Thymus (tissue), 11 donors: ENCODE measurements around the gene PXMP2. TPM values are rescaled to one million over a fixed set of nuclear protein-coding genes. Genes with fewer than 3 reads are reported as not detected.

Source experiments
- DNase-seq, 9 donors: peaks; one replicate each; pipeline ENCODE4 v3.0.0-alpha.2; 2013; ENCODE audit warnings: low spot score in 9 of 9, low read depth in 6 of 9, missing footprints in 1 of 9
- H3K27ac ChIP-seq, 2 donors: one replicate each; pipeline ENCODE4 v1.5.1; 2013; ENCODE audit warnings: control low read depth in 1 of 2, low read depth in 1 of 2, low read length in 1 of 2, mild to moderate bottlenecking in 1 of 2, moderate library complexity in 1 of 2
- H3K27me3 ChIP-seq, 2 donors: one replicate each; pipeline ENCODE4 v1.5.1; 2013; ENCODE audit warnings: low read length in 1 of 2; ENCODE audit not compliant: control insufficient read depth in 2 of 2, insufficient read depth in 1 of 2
- H3K36me3 ChIP-seq, 2 donors: one replicate each; pipeline ENCODE4 v1.5.1; 2013; ENCODE audit warnings: low read length in 1 of 2, mild to moderate bottlenecking in 1 of 2, moderate library complexity in 1 of 2; ENCODE audit not compliant: control insufficient read depth in 2 of 2, insufficient read depth in 2 of 2
- H3K4me1 ChIP-seq, 2 donors: one replicate each; pipeline ENCODE4 v1.5.1; 2013; ENCODE audit warnings: low read length in 2 of 2; ENCODE audit not compliant: control insufficient read depth in 2 of 2, insufficient read depth in 2 of 2
- H3K4me3 ChIP-seq, 2 donors: one replicate each; pipeline ENCODE4 v1.5.1; 2013; ENCODE audit warnings: low read length in 2 of 2, control low read depth in 1 of 2, mild to moderate bottlenecking in 1 of 2
- H3K9me3 ChIP-seq, 2 donors: one replicate each; pipeline ENCODE4 v1.5.1; 2013; ENCODE audit warnings: low read length in 1 of 2, mild to moderate bottlenecking in 1 of 2; ENCODE audit not compliant: control insufficient read depth in 2 of 2, insufficient read depth in 1 of 2
- WGBS: extraction: QIAGEN DNeasy Blood & Tissue Kit; methylation state at CpG from one replicate; pipeline ENCODE4 v1.1.7; 2013; 5-methylcytosine and 5-hydroxymethylcytosine counted together
- polyA plus RNA-seq: library from polyadenylated mRNA; stranded (reverse); fragments of 200-250 nt; gene quantifications from one replicate; pipeline ENCODE4 v1.2.3, GENCODE V29; 2013
- total RNA-seq: library from RNA; stranded (reverse); fragments of 120-200 nt; gene quantifications from one replicate; pipeline ENCODE4 v1.2.4, GENCODE V29; 2013
- donor health status: healthy.

PXMP2 gene
- total and polyA plus RNA-seq, 2 donors: 6.3 to 50.1 TPM

- Histone ChIP-seq H3K27ac (no peak overlapping the region), H3K27me3 (no peaks in the 10 kb centered on the region), H3K4me1 (peaks cover 8 to 14% of the 10 kb centered on the region in 2 donors), H3K9me3 (peaks cover 0 to 4% of the 10 kb centered on the region in 2 donors), H3K36me3 (peaks cover 32 to 34% of the 10 kb centered on the region in 2 donors), H3K4me3 (no peak overlapping the region)
- 80% methylated on average over 2 of the region's 2 CpGs for WGBS
- no peak for DNase-seq
Measured at GRCh38 chr12:132713123-132713522, 25.7 kb downstream of the PXMP2 start.

- 91% methylated on average over 9 of the region's 9 CpGs for WGBS
- peaks cover 53 to 57% of the 10 kb centered on the region in 2 donors for H3K36me3 ChIP-seq
- DNase-seq: no peak
Measured at GRCh38 chr12:132715874-132716273, 28.5 kb downstream of the PXMP2 start.

GRCh38 chr12:132716356-132716755, 29.0 kb downstream of the PXMP2 start:
- DNase-seq: no peak
- Histone ChIP-seq H3K27me3 (no peaks in the 10 kb centered on the region), H3K4me1 (peaks cover 5% of the 10 kb centered on the region in 2 donors), H3K9me3 (no peaks in the 10 kb centered on the region), H3K4me3 (no peak overlapping the region), H3K36me3 (peaks cover 57 to 61% of the 10 kb centered on the region in 2 donors), H3K27ac (no peak overlapping the region)
- 90% methylated on average over 11 of the region's 11 CpGs for WGBS

More at GRCh38 chr12:132715874-132716273, 28.5 kb downstream of the PXMP2 start:
- no peak overlapping the region for H3K27ac ChIP-seq
- peaks cover 5 to 8% of the 10 kb centered on the region in 2 donors for H3K4me1 ChIP-seq
- H3K4me3 ChIP-seq: no peak overlapping the region
- no peaks in the 10 kb centered on the region for H3K9me3 ChIP-seq
- no peaks in the 10 kb centered on the region for H3K27me3 ChIP-seq

- WGBS: 95% methylated on average over 17 of the region's 17 CpGs
- H3K27ac ChIP-seq: no peak overlapping the region
- no peaks in the 10 kb centered on the region for H3K4me1 ChIP-seq
- no peak overlapping the region for H3K4me3 ChIP-seq
- no peak for DNase-seq
- H3K9me3 ChIP-seq: no peaks in the 10 kb centered on the region
- no peaks in the 10 kb centered on the region for H3K27me3 ChIP-seq
- peaks cover 63 to 64% of the 10 kb centered on the region in 2 donors for H3K36me3 ChIP-seq
Measured at GRCh38 chr12:132717011-132717410, 29.6 kb downstream of the PXMP2 start.

DNA sequence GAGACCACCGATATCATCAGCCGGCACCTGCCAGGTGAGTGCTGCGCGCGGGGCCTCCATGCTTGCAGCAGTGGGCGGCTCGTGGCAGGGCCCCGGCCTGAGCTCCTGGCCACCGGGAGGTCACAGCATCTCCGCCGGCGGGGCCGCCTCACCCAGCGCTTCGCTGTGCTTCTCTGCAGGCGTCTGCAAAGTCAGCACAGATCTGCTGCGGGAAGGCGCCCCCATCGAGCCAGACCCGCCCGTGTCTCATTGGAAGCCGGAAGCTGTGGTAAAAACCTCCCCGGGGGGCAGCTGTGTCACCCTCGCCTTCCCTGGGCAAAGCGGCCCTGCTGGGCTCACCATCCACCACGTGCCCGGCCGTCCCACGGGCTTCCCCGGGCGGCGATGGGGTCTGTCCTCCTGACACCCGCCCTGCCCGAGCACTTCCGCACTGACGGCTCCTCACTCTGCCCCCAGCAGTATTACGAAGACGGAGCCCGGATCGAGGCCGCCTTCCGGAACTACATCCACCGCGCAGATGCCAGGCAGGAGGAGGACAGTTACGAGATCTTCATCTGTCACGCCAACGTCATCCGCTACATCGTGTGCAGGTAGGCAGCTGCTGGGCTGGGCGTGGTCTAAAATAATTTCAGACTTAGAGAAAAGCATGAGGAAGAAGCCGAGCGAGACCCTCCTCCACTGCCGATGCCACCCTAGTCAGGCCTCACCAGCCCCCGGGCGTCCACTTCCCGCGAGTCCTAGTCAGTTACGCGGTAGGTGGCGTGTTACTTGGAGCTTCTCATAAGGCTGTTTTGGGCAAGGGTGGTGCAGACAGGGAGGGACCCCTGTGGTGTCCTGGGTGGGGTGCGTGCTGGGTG, 30.4 kb downstream of the PXMP2 start:
- no peak overlapping the region for H3K27ac ChIP-seq
- H3K4me3 ChIP-seq: no peak overlapping the region
- 98% methylated on average over 61 of the region's 61 CpGs for WGBS
- peaks cover 63 to 65% of the 10 kb centered on the region in 2 donors for H3K36me3 ChIP-seq
- no peaks in the 10 kb centered on the region for H3K4me1 ChIP-seq
- no peaks in the 10 kb centered on the region for H3K27me3 ChIP-seq
- no peak for DNase-seq
- H3K9me3 ChIP-seq: no peaks in the 10 kb centered on the region

GRCh38 chr12:132718644-132719043, 31.3 kb downstream of the PXMP2 start:
- WGBS: 97% methylated on average over 21 of the region's 21 CpGs
- DNase-seq: no peak
- no peaks in the 10 kb centered on the region for H3K27me3 ChIP-seq

DNA sequence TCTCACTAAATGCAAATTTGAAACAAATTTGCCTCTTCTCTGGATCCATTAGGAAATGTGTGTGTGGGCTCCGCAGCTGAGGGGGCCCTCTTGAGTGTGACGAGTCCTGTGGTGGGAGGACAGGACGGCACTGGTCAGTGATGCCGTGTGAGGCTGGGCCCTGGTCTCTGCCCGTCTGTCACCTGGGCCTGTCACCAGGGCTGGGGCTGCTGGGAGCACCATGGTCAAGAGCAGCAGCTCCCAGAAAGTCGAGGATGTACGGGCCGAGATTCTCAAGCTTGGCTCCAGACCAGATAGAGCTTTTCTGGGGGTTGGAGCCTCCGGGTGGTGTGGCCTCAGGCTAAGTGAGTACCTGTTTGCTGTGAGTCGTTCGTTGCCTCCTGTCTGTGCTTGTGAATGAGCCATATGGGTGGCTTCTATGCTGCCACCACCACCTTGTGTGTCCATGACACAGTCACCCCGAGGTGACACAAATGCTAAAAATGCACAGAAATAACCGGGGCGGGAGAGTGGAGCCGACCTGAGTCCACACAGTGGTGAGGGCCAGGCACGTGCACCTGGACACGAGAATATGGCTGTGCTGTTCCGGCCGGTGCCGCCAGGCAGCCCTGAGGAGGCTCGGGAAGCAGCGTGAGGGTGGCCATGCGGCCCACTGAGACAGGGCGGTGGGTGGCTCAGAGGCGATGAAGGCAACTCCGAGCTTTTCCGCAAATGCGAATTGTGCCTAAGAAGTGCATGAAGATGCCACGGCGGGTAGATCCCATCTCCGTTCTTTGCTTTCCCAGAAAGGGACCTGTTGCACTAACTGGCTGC, 32.0 kb downstream of the PXMP2 start:
- no peaks in the 10 kb centered on the region for H3K27me3 ChIP-seq
- H3K9me3 ChIP-seq: no peaks in the 10 kb centered on the region
- WGBS: 98% methylated on average over 31 of the region's 31 CpGs
- no peak overlapping the region for H3K27ac ChIP-seq
- no peak overlapping the region for H3K4me3 ChIP-seq
- DNase-seq: no peak
- no peaks in the 10 kb centered on the region for H3K4me1 ChIP-seq
- peaks cover 75 to 77% of the 10 kb centered on the region in 2 donors for H3K36me3 ChIP-seq

More at GRCh38 chr12:132718644-132719043, 31.3 kb downstream of the PXMP2 start:
- Histone ChIP-seq H3K36me3 (peaks cover 71 to 73% of the 10 kb centered on the region in 2 donors), H3K27ac (no peak overlapping the region), H3K9me3 (no peaks in the 10 kb centered on the region), H3K4me3 (no peak overlapping the region), H3K4me1 (no peaks in the 10 kb centered on the region)

DNA sequence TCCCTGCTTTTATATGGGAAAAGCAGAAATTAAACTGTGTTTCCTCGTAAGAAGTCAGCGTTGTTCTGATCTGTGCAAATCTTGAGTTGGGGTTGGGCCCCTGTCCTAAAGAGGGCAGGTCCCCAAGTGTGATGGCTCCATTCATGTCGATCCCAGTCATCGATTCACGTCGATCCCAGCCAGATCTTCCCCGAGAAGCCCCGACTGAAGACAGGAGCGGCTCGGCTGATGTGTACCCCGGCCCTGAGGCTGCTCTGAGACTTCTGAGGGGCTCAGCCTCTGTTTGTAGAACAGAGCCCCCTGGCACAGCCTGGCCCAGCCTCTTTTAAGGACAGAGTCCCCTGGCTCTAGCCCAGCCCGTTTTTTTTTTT, 32.6 kb downstream of the PXMP2 start:
- Histone ChIP-seq H3K27me3 (no peaks in the 10 kb centered on the region), H3K9me3 (no peaks in the 10 kb centered on the region), H3K4me3 (no peak overlapping the region), H3K36me3 (peaks cover 75 to 77% of the 10 kb centered on the region in 2 donors), H3K27ac (no peak overlapping the region), H3K4me1 (no peaks in the 10 kb centered on the region)
- 96% methylated on average over 12 of the region's 12 CpGs for WGBS
- DNase-seq: no peak
